Measurements from ENCODE around the gene ARHGEF28.

ARHGEF28 gene

GRCh38 chr5:73945505-73945904, 319.5 kb downstream of the ARHGEF28 start:
- no peak for DNase-seq

DNA sequence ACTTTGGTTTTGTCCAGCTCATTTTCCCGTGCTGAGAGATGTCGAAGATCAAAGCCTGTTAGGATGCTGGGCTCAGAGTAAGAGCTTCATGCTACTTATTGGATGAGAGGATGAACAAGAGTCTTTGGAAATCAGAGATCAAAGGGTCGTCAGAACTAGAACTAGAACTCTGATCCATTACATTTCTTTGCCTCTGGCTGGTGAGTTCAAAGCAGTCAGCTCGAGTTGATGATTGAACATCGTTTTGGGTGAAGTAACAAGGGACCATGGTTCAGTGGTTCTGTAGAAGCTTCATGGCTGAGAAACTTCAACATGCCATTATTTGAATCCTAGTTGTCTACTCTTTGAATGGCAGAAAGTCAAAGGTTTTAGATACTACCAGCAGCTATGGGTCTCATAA, 320.3 kb downstream of the ARHGEF28 start:
- no peak for DNase-seq

GRCh38 chr5:73946919-73947602, 321.1 kb downstream of the ARHGEF28 start:
- DNase-seq: no peak

- DNase-seq: peak; percentile 85
Observed at GRCh38 chr5:73947906-73948640, 322.1 kb downstream of the ARHGEF28 start.

GRCh38 chr5:73948720-73949119, 322.7 kb downstream of the ARHGEF28 start:
- DNase-seq: peak; percentile 60

GRCh38 chr5:73950441-73950873, 324.5 kb downstream of the ARHGEF28 start:
- peak; percentile 71 for DNase-seq

- no peak for DNase-seq
Observed at GRCh38 chr5:73950912-73951430, 325.0 kb downstream of the ARHGEF28 start.

DNA sequence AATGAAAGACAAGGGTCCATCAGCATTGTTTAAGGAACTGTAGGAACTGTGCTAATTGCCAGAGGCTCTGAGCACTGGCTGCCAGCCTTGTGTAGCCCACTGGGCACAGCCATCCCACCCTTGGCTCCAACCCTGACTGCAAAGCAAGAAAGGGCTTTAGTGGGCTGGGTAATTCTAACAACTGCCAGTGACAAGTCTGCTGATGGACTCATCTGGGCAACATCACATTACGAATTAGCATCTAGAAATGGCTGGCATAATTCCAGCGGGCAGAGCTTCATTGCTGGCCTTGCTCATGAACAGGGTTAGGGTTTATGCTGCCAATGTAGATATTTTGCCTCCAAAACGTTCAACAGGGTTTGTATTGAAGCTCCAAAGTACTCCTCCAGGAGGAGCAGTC, 326.9 kb downstream of the ARHGEF28 start:
- DNase-seq: no peak

- DNase-seq: peak; percentile 34
Observed at GRCh38 chr5:73954381-73954780, 328.4 kb downstream of the ARHGEF28 start.

GRCh38 chr5:73955271-73955846, 329.4 kb downstream of the ARHGEF28 start:
- no peak for DNase-seq

DNA sequence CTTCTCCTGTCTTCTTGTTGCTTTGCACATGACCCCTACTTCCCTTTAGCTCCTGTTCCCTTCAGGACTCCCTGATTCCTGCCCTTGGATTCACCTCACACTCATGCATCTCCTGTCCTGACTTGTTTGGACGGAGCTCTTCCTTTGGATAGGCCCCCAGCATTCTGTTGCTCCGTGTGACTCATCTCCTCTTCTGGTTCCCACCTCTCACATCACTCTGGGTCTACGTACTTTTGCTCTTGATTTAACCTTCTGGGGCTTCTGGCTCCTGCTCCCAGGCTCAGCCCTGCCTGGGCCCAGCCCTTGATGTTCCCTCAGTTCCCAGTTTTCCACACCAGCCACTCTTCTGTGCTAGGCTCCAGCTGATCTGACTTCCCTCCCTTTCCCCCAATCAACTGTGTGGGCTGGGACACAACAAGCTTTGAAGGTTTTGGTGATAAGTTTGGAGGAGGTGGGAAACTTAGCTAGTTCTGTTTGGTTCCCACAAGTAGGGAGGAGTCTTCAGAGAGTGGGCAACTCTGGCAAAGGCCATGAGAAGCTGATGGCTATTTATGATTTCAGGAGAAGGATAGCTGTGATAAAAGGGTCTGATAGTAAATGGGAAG, 331.5 kb downstream of the ARHGEF28 start:
- no peak for DNase-seq

GRCh38 chr5:73958037-73958436, 332.0 kb downstream of the ARHGEF28 start:
- DNase-seq: no peak

DNA sequence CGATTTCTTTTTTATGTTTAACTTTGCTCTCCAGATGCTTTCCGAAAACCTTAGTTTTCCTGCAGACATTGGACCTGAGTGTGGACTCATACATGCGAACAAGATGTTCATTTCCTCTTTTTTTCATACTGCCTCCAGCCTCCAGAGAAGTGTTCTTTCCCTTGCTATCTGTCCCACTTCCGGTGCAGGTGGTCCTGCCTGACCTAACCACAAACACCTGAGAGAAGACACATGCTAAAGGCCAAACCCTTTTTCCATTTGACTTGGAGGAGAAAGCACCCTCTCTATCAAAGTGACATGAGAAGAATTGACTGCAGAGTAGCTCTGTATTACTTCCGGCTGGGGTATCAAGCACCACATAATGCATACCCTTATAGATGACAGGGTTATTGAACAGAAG, 334.0 kb downstream of the ARHGEF28 start:
- no peak for DNase-seq

- DNase-seq: no peak
Observed at GRCh38 chr5:73960426-73960825, 334.4 kb downstream of the ARHGEF28 start.

DNA sequence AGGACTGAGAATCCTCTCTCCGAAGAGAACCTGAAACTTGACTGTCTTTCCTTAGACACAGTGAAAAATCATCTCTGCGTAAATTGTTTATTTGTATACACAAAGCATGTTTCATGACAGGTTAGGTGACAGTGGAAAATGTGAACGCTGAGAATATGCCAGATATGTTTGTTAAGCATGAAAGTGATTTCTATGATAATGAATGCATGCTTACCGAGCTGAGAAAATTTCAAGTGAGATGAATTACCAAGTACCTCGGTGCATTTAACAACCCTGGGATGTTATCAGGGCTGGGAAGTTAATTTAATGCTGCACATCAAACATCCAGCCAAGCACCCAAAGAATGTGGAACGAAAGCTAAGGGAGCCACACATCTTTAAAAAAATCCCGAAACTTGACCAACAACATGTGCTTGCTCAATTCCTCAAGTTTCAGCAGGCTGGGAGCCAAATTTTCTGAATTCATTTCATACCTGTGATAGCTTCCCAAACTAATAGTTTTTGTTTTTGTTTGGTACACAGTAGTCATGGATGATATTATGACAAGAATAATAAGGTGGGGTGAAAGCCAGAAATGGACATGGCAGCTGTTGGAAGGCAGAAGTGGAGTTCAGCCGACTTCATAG, 336.9 kb downstream of the ARHGEF28 start:
- peak; percentile 69 for DNase-seq

DNA sequence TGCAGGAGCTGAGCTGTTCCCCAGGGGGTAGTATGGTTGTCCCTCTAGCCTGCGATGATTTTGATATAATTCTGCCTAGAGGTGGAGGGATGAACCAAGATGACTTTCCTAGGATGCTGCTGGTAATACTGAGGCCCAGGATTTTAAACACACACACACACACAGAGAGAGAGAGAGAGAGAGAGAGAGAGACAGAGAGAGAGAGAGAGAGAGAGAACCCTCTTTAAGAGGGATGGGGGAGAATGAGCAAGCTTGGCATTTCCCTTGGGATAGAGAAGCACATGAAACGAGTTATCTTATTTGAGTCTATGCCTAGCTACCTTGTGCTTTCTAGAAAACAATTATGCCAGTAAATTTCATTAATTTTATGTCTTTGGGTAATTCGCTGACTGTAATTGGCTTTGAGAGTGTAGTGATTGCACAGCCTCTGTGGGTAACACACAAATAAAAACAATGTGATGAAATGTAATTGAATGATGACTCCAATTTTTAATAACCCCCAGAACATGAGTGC, 338.4 kb downstream of the ARHGEF28 start:
- DNase-seq: no peak

DNA sequence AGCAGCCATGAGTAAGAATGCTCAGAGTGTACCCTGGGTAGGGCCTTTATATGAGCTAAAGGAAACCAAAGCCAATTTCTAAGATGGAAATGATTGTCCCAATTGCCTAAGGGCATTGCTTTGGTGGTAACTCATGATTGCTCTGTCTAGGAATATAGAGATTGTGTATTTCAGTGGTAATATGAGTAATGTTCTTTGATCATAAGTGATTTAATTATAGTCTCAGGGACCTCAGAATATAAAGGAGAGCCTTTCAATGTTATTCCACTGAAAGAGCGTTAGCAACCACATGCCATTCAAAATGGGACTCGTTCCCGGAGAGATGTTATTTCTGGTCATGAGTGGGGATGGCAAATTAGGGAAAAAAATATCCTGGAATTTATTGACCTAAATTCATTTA, 340.5 kb downstream of the ARHGEF28 start:
- DNase-seq: no peak

DNA sequence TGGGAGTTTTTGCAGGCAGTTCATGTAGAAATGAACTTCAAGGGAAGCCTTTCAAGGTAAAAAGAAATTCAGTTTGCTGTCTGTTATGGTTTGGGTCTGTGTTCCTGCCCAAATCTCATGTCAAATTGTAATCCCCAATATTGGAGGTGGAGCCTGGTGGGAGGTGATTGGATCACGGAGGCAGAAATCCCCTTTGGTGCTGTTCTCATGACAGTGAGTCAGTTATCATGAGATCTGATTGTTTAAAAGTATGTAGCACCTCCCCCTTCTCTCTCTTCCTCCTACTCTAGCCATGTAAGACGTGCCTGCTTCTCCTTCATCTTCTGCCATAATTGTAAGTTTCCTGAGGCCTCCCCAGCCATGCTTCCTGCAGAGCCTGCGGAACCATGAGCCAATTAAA, 341.4 kb downstream of the ARHGEF28 start:
- DNase-seq: no peak

- no peak for DNase-seq
Observed at GRCh38 chr5:73968246-73968645, 342.2 kb downstream of the ARHGEF28 start.

GRCh38 chr5:73968729-73969128, 342.7 kb downstream of the ARHGEF28 start:
- DNase-seq: peak; percentile 49

- no peak for DNase-seq
Observed at GRCh38 chr5:73969195-73970036, 343.4 kb downstream of the ARHGEF28 start.

- no peak for DNase-seq
Observed at GRCh38 chr5:73971326-73971725, 345.3 kb downstream of the ARHGEF28 start.
